Measurements from ENCODE around the gene ELP1. TPM values are rescaled to one million over a fixed set of nuclear protein-coding genes. Genes with fewer than 3 reads are reported as not detected.
"Not testable (repeated sequence)": the region's sequence is repeated elsewhere in the genome, so short reads cannot be mapped to it uniquely, and the experiment has no call there.

The ELP1 gene
- total RNA-seq, 1 donor from 2014 or later = 56.6 TPM

DNA sequence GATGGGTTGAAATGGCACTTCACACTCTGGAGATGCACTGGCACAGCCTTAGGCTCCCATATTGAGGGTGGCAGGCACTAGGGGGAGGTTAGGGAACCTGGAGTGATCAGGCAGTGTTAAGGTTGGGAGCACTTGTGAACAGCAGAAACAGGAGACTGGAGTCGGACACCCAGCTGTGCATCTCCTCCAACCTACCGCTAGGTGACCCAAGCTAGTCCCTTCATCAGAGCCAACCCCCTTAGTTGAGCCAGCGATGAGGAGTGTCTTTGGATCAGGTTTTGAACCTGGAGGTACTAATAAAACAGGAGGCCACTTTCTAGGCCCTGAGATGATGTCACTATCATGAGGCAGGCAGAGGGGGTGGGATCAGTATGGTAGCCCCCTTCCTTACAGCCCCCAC lies 79.8 kb downstream of the ELP1 start:
- DNase-seq (ENCODE audit: low spot score) = no peak

GRCh38 chr9:108852079-108852478 lies 81.8 kb downstream of the ELP1 start:
- DNase-seq (ENCODE audit: low spot score) = no peak

DNA sequence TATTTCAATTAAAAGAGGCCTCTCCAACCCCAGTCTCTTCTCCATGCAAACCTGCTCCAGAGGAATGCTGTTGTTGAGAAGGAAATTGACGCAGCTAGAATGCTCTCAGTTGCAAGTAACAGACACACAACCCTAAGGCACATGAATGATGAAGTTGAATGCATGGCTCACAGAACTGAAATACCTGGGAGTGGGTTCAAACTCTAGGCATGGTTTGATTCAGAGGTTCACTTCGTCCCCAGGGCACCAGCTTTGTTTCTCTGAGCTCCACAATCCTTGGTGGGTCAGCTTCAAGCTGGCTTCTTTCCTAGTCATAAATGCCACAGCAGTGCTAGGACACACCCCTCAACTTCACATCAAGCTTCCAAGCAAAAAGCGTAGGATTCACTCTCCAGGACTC lies 82.8 kb downstream of the ELP1 start:
- no peak for DNase-seq (ENCODE audit: low spot score)

DNA sequence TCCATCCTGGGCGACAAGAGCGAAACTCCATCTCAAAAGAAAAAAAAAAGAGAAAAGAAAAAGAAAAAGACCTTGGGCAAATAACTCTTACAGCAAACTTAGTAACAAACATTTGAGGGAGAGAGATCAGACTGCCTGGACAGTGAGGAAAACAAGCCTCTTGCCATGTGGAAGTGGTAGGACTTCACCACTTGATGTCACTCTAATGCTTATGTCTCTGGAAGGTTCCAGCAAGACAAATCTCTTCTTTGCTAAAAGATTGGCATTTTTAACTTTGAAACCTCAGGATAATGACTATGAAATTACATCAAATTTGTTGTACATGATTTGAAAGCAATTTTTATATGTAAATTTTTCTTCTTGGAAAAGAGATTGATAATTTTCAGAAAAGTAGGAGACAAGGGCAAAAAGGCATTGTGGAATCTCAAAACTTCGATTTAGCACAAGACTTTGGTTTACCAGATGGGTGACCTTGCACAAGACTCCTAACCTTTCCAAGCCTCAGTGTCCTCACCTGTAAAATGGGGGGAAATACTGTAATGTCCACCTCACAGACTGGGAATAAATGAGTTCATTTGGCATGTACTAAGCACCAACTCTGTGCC lies 83.5 kb downstream of the ELP1 start:
- peak; percentile 38 for DNase-seq (ENCODE audit: low spot score)

- DNase-seq (ENCODE audit: low spot score) = not testable (repeated sequence)
Measured at GRCh38 chr9:108848296-108848695, 85.6 kb downstream of the ELP1 start.

- no peak for DNase-seq (ENCODE audit: low spot score)
Measured at GRCh38 chr9:108845947-108846346, 88.0 kb downstream of the ELP1 start.

DNA sequence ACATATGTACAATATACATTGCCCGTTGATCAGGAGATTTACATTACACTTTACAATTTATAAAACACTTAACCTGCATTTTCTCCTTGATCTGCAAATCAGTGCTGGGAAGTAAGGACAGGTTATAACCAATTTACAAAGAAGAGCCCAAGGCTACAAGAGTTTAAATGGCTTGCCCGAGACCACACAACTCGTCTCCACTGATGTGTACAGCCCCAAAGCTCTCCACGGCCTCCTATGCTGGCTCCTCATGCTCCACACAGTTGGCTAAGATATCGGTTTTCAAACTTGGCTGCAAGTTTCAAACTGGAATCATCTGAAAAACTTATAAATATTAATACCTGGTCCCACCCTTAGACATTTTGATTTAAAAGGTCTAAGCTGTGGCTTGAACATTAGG lies 88.4 kb downstream of the ELP1 start:
- no peak for DNase-seq (ENCODE audit: low spot score)

DNA sequence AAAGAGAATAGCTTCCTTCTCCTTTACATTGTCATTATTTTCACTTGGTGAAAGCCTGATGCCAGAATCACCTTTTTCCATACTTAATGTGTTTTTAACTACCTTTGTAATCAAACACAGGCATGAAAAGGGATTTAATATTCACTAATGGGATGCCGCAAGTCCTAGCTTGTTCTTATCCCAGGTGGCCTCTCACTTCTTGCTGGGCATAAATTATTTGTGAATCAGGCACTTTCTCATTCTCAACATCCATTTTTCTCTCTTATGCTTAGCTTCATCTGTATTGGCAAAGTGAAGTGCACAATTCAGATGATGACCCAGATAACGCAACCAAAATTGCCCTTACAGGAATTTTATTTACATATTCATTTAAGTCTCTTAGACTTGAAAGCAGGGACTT lies 89.1 kb downstream of the ELP1 start:
- DNase-seq (ENCODE audit: low spot score) = no peak

DNA sequence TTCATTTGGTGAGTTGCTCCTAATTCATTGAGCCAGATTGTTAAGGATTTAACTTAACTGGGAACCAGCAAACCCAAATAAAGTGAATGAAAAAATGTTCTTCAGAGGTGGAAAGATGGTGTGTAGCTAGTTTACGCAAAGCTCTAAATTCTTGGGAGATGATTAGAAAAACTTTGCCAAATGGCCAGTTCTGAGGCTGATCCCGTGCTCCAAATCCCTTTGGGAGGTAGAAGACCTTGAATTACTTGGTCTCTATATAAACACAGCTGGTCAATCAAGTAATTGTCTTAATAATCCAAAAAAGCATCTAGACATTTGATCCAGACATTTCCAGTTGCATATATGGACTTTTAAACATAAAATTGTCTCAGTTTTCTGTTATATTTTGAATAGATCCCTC lies 89.5 kb downstream of the ELP1 start:
- DNase-seq (ENCODE audit: low spot score) = no peak

DNA sequence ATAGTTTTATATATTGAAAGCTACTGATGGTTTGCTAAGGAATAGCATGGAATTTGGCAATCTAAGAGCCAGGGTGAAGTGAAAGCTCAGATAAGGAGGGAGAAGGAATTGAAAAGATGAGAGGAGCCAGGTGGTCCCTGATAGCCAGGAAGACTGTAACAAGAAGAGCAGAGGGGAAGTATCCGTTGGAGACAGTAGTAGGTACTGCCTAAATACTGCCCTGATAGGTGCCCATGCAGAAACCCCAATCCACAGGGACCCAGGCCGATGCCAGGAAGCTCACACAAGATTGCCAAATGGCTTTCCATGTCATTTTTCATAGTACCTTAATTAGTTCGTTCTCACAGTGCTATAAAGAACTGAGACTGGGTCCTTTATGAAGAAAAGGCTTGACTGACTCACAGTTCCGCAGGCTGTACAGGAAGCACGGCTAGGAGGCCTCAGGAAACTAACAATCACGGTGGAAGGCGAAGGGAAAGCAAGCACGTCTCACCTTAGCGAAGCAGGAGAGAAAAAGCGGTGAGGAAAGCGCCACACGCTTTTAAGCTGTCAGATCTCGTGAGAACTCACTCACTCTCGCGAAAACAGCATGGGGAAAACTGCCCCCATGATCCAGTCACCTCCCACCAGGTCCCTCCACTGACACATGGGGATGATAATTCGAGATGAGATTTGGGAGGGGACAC lies 91.2 kb downstream of the ELP1 start:
- DNase-seq (ENCODE audit: low spot score) = no peak

DNA sequence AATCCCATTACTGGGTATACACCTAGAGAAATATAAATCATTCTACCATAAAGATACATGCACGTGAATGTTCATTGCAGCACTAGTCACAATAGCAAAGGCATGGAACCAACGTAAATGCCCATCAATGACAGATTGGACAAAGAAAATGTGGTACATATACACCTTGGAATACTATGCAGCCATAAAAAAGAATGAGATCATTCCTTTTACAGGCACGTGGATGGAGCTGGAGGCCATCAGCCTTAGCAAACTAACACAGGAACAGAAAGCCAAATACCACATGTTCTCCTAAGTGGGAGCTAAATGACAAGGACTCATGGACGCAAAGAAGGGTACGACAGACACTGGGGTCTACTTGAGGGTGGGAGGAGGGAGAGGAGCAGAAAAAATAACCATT lies 94.4 kb downstream of the ELP1 start:
- not testable (repeated sequence) for DNase-seq (ENCODE audit: low spot score)

- DNase-seq (ENCODE audit: low spot score) = peak; percentile 63
Measured at GRCh38 chr9:108838017-108838416, 95.9 kb downstream of the ELP1 start.

DNA sequence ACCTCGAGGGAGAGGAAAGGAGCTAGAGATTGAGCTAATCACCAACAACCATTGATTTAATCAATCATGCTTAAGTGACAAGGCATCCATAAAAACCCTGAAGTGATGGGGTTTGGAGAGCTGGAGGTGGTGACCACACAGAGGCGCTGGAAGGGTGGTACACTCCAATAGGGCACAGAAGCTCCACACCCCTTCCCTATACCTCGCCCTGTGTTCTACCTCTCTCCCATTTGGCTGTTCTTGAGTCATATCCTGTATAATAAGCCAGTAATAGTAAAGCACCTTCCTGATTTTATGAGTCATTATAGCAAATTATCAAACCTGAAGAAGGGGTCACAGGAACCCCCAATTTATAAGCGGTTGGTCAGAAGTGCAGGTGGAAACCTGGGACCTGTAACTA lies 96.4 kb downstream of the ELP1 start:
- no peak for DNase-seq (ENCODE audit: low spot score)

DNA sequence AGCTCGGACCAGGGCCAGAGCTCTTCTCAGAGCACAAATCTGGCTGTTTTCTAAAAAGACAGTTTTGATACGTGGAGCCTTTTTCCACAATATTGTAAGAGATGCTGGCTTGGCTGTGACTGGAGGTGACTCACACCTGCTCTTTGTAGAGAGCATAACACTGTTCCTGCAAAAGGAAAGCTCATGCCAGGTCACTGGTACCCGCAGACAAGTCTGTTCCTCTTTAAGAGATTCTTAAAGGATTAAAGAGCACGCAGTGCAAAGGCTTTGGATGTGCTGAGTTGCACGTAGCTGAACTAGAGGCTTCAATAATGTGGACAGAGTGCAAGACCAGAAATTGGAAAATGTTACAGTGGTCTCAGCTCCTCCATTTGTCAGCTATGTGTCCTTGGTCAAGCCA lies 97.1 kb downstream of the ELP1 start:
- peak; percentile 91 for DNase-seq (ENCODE audit: low spot score)

- DNase-seq (ENCODE audit: low spot score) = no peak
Measured at GRCh38 chr9:108836319-108836718, 97.6 kb downstream of the ELP1 start.

- no peak for DNase-seq (ENCODE audit: low spot score)
Measured at GRCh38 chr9:108835831-108836230, 98.1 kb downstream of the ELP1 start.

GRCh38 chr9:108834959-108835665 lies 98.8 kb downstream of the ELP1 start:
- peak; percentile 17 for DNase-seq (ENCODE audit: low spot score)

DNA sequence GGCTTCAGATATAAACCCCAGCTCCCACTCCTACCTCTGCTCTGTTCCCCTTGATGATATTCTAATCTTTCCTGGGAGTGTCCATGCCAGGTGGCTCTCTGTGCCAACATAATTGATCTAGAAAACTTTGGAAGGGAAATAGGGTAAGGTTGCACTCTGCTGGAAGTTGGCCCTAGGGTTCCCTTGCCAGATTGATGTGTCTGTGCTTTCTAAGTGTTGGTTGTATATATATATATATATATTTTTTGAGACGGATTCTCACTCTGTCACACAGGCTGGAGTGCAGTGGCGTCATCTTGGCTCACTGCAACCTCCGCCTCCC lies 101.8 kb downstream of the ELP1 start:
- no peak for DNase-seq (ENCODE audit: low spot score)

GRCh38 chr9:108831496-108832178 lies 102.3 kb downstream of the ELP1 start:
- peak; percentile 46 for DNase-seq (ENCODE audit: low spot score)

DNA sequence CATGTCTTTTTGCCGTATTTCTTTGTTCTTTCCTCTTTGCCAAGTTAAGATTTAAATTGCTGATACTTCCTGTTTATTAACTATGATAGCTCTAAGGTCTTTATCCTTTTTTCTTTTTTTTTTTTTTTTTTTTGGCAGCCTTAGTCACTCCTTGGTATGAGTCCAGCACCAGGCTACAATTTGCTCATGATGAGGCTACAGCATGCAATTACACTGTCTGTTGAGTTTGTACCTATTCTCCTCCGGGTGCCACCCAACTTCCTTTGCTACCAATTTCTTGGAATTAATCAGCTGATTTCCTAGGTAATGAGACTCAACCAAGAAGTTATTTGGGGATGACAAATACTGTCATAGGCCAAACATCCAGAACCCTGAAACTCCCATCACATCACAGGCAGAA lies 103.7 kb downstream of the ELP1 start:
- no peak for DNase-seq (ENCODE audit: low spot score)

- DNase-seq (ENCODE audit: low spot score) = no peak
Measured at GRCh38 chr9:108823829-108824228, 110.1 kb downstream of the ELP1 start.

All from umbilical cord (tissue), 2 donors.